Skin epidermis (tissue), 12 donors: ENCODE results near the gene MYOF.
"Not testable (repeated sequence)": the region's sequence is repeated elsewhere in the genome, so short reads cannot be mapped to it uniquely, and the experiment has no call there.

Experiments
- H3K27ac ChIP-seq, 21 experiments: fragments of 200-600 bp; sonication (generic) in 11 of 21; one replicate each; pipeline ENCODE4 v1.5.0; 2020; ENCODE audit warnings: mild to moderate bottlenecking in 3 of 21, inconsistent platforms in 2 of 21, moderate library complexity in 2 of 21
- H3K4me3 ChIP-seq, 7 experiments: fragments of 200-600 bp; sonication (generic) in 2 of 7; one replicate each; pipeline ENCODE4 v1.5.0; 2020; ENCODE audit warnings: inconsistent platforms in 2 of 7, mild to moderate bottlenecking in 2 of 7, moderate library complexity in 1 of 7

MYOF gene

GRCh38 chr10:93334901-93335327 lies 147.2 kb downstream of the MYOF start:
- Histone ChIP-seq H3K27ac (peak overlapping the region in 9 of 21 experiments; percentile 18 to 73 (median 47)), H3K4me3 (no peak overlapping the region)

GRCh38 chr10:93334181-93334580 lies 148.0 kb downstream of the MYOF start:
- H3K27ac ChIP-seq, result peak overlapping the region in 12 of 21 experiments; percentile 11 to 73 (median 46)
- no peak overlapping the region for H3K4me3 ChIP-seq

- H3K27ac ChIP-seq, result peak overlapping the region in 7 of 21 experiments; percentile 11 to 73 (median 36)
- no peak overlapping the region for H3K4me3 ChIP-seq
Measured at GRCh38 chr10:93333278-93333978, 148.7 kb downstream of the MYOF start.

DNA sequence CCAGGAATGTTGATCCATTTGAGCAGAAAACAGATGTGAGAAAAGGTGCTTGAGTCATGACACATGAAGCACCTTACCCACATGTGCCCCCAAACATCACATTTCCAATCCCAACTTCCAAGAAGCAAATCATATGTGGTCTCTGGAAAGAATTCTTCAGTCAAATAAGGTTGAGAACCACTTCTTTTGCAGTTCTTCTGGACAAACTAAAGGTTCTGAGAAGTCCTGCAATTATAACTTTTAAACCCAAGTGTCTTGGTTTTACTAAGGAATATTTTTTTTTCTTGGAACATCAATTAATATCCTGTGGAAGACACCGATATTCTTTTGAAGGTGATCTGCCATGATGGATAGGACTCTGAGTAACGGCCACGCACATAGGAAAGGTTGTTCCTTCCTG lies 151.3 kb downstream of the MYOF start:
- H3K27ac ChIP-seq, result no peak overlapping the region

DNA sequence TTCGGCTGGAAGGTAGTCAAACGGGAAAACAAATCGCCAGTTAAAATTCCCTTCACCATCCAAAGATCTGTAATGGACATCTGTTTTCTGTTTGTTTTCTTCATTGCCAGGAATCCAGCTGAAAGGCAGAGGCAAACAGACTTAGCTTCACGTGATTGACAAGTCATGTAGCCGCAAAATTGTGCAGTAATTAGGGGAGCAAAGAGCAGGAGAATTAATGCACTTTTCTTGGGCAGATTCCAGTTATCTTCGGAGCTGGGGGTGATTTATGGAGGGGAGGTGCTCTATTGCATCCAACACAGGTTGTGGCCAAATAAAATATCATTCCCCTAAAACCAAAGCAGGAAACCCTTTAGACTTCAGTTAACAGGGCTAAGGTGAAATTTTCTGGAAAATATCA lies 162.2 kb downstream of the MYOF start:
- Histone ChIP-seq H3K4me3 (no peak overlapping the region), H3K27ac (no peak overlapping the region)

More for the DNA sequence above, 151.3 kb downstream of the MYOF start:
- no peak overlapping the region for H3K4me3 ChIP-seq

GRCh38 chr10:93319096-93319495 lies 163.0 kb downstream of the MYOF start:
- Histone ChIP-seq H3K4me3 (no peak overlapping the region), H3K27ac (no peak overlapping the region)

DNA sequence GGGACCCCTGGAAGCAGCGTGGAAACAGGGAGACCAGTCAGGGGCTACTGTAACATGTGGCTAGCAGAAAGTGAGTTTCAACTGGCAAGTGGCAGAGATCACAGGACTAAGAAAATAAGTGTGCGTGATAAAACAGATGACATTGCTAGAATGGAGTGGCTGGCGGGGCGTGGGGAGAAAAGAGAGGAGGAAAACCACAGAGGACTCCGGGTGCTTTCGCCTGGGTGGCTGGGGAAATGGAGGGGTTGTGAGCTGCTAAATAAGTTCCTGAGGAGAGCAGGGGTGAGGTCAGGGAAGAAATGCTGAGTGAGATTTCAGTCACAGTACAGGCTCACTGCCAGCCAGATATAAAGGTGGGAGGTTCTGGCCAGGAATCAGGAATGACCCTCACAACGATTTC lies 166.9 kb downstream of the MYOF start:
- H3K4me3 ChIP-seq, result no peak overlapping the region
- H3K27ac ChIP-seq, result no peak overlapping the region

DNA sequence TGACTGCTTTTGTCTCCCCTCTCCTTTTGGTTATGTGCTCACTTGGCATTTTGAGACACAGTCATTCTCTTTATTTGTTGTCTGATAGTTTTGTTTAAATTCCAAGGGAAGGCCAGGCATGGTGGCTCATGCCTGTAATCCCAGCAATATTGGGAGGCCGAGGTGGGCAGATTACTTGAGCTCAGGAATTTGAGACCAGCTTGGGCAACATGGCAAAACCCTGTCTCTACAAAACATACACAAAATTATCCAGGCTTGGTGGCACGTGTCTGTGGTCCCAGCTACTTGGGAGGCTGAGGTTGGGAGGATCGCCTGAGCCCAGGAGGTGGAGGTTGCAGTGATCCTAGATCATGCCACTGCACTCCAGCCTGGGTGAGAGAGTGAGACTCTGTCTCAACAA lies 167.5 kb downstream of the MYOF start:
- H3K27ac ChIP-seq, H3K4me3 ChIP-seq: not testable (repeated sequence)

- Histone ChIP-seq H3K4me3 (no peak overlapping the region), H3K27ac (no peak overlapping the region)
Measured at GRCh38 chr10:93313798-93314197, 168.3 kb downstream of the MYOF start.

GRCh38 chr10:93309062-93309461 lies 173.1 kb downstream of the MYOF start:
- no peak overlapping the region for H3K4me3 ChIP-seq
- no peak overlapping the region for H3K27ac ChIP-seq

- H3K27ac ChIP-seq, result no peak overlapping the region
- no peak overlapping the region for H3K4me3 ChIP-seq
Measured at GRCh38 chr10:93305122-93305521, 177.0 kb downstream of the MYOF start.

GRCh38 chr10:93300981-93301380 lies 181.2 kb downstream of the MYOF start:
- Histone ChIP-seq H3K4me3 (no peak overlapping the region), H3K27ac (no peak overlapping the region)

- Histone ChIP-seq H3K27ac (no peak overlapping the region), H3K4me3 (no peak overlapping the region)
Measured at GRCh38 chr10:93300288-93300917, 181.7 kb downstream of the MYOF start.

DNA sequence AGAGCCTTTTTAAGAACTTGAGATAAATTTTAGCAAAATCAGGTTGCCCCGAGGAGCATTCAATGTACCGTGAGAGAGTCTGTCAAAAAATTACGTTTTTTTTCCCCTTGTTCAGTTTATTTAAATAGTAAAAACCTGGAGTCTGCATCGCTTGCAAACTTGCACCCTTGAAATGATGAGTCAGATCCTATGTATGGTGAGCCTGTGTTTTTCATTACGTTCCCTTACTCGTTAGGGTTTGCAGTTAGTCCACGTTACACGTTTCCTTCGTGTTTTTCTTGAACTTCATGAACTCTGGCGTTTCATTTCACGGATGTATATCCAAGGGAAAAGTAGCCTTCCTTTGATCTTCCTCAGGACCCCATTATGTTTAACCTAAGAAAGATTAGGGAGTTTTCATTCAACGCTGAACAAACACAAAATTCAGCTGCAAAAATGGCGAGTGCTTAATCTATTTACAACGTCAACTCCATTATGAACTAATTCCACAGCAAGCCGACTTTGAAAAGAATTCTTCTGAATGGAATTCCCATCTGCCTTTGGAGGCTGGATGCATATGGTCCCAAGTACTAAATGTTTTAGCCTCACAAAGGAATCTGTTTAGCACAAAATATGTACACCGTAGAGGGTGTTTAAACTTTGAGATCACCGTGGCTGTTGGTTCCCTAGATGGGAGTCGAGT lies 182.4 kb downstream of the MYOF start:
- Histone ChIP-seq H3K4me3 (no peak overlapping the region), H3K27ac (no peak overlapping the region)

DNA sequence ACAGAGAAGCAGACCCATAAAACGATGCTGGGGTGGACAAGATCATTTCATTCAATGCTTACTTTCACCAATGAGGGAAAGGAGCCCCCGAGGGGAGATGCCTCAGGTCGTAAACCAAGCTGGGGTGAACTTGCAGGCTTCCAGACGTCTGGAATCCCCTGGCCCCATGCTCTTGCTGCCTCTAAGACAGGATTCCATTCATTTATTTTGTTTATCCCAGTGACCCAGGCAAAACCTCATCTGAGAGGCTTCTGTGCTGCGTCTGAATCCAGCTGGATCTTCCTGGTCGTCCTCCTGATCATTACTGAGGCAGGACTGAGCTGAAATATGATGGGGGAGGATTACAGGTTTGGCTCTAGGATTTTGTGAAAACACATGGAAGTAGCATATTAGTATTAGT lies 182.9 kb downstream of the MYOF start:
- no peak overlapping the region for H3K27ac ChIP-seq
- no peak overlapping the region for H3K4me3 ChIP-seq

DNA sequence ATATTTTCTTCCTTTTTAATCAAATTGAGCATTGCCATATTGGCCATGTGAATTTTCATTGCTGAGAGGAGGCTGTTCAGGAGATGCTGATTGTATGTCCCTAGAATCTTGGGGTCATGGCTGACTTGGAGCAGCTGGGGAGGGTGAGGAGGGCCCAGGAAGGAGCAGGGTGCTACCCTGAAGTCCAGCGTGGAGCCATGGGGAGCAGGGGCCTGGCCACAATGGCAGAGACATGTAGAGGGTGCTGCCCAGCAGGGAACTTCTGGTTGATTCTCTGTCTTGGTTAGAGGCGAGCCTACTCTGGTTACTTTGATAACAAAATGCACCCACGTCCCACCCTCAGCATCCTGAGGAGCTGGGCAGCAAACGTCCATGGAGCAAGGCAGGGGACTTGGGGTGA lies 186.0 kb downstream of the MYOF start:
- no peak overlapping the region for H3K27ac ChIP-seq
- no peak overlapping the region for H3K4me3 ChIP-seq

- H3K4me3 ChIP-seq, result no peak overlapping the region
- H3K27ac ChIP-seq, result no peak overlapping the region
Measured at GRCh38 chr10:93293999-93294398, 188.1 kb downstream of the MYOF start.

DNA sequence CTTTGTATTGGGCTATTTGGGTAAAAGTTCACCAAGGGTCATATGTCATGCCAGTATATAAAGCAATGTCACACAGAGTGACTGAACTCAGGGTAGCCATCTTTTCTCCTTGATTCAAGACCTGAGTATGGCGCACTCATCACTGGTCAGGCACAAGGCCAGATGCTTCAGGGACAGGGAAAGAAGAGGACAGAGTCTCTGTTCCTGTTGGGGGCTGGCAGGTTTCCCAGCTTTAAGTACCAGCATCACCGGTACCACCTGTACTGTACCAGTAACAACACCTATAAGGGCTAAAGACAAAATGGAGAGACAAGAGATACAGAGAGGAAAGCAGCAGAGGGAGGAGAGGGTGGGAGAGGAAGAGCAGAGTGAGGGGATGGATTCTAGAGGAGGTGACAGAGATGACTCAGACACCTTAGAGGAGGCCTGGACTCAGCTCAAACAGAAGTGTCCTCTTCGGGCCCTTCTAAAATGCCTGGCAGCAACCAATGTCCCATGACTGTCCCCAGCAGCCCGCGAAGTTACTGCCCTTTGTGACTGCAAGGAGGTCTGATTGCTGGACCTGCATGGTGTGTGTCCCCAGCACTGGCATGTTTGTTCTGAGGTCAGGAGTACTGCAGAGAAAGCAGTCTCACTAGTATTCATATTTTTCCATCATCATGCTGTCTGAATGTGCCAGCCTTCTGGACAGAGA lies 191.3 kb downstream of the MYOF start:
- no peak overlapping the region for H3K27ac ChIP-seq

DNA sequence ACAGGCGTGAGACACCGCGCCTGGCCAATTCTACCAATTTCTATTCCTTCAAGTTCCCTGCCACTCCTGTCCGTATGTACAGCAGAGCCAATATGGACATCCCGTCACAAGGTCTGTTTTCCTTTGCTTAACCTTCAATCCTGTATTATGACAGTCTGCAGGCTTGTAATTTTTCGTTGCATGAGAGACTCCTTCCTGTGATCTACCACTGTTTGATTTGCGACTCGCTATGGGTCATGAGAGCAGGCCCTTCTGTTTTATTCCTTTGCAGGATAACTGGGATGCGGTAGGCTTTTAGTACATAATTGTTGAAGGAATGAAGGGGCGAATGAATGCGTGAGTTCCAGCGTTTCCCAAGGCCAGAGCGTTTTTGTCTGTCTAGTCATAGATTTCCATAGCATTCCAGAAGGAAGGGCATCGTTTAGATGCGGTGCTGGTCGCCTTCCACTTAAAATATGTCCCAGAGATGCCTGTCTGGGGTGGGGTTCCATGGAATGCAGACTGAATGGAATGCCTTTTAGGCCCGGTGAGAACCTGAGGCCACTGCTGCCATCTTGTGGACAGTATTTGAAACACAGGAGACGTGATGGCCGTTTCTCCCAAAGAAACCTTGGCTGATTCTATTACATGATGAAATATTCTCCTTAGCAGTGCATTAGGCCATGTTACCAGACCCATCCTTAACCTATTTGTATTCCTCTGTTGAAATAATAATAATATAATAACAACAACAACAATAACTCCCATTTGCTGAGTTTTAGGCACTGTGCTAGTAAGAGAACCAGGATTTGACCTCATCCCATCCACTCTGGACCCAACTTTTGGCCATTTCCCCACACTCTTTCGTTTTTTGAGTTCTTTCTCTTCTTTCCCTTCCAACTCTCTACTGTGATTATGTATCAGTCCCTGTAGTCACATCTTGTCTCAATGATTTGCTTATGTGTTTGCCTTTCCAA lies 193.2 kb downstream of the MYOF start:
- Histone ChIP-seq H3K4me3 (no peak overlapping the region), H3K27ac (no peak overlapping the region)

More for the DNA sequence above, 191.3 kb downstream of the MYOF start:
- H3K4me3 ChIP-seq, result no peak overlapping the region
